ENCODE results near the gene CCDC50. TPM values are rescaled to one million over a fixed set of nuclear protein-coding genes. Genes with fewer than 3 reads are reported as not detected.

CCDC50 gene
- total and polyA plus RNA-seq, 12 donors = 18.3 to 92.1 (median 61.8) TPM

- no peak overlapping the region for H3K27ac ChIP-seq
- no peak overlapping the region for H3K4me3 ChIP-seq
- intact Hi-C loops (cut with DNase I) = no loop called here
- peaks cover 6% of the 10 kb centered on the region in 2 donors for H3K4me1 ChIP-seq (replicated peaks in 1 of 2)
- 92 to 100% (median 95%) methylated on average over 1 of the region's 1 CpG for WGBS, 4 donors
- DNase-seq = no peak
- H3K36me3 ChIP-seq (replicated peaks in 1 of 2) = no peaks in the 10 kb centered on the region
- no peaks in the 10 kb centered on the region for H3K9me3 ChIP-seq (replicated peaks in 1 of 3)
- H3K27me3 ChIP-seq = no peaks in the 10 kb centered on the region
- TF ChIP-seq CTCF (IDR thresholded peaks at IDR 0.05) (no peak), POLR2A (IDR thresholded peaks at IDR 0.05) (no peak)
Observed at GRCh38 chr3:191352014-191352413, 22.8 kb downstream of the CCDC50 start.

- no peaks in the 10 kb centered on the region for H3K27me3 ChIP-seq
- TF ChIP-seq CTCF (IDR thresholded peaks at IDR 0.05) (no peak), POLR2A (IDR thresholded peaks at IDR 0.05) (no peak)
- H3K4me3 ChIP-seq = no peak overlapping the region
- DNase-seq = no peak
- no peak overlapping the region for H3K27ac ChIP-seq
- peaks cover 6% of the 10 kb centered on the region in 2 donors for H3K4me1 ChIP-seq (replicated peaks in 1 of 2)
- intact Hi-C loops (cut with DNase I) = no loop called here
- no peaks in the 10 kb centered on the region for H3K36me3 ChIP-seq (replicated peaks in 1 of 2)
- no peaks in the 10 kb centered on the region for H3K9me3 ChIP-seq (replicated peaks in 1 of 3)
- WGBS, 4 donors = 83 to 89% (median 86%) methylated on average over 7 of the region's 7 CpGs
Observed at GRCh38 chr3:191353022-191353777, 24.0 kb downstream of the CCDC50 start.

GRCh38 chr3:191355406-191355805 is 26.2 kb downstream of the CCDC50 start:
- H3K4me1 ChIP-seq (replicated peaks in 1 of 2) = peaks cover 6% of the 10 kb centered on the region in 2 donors

More at GRCh38 chr3:191355406-191355805, 26.2 kb downstream of the CCDC50 start:
- Histone ChIP-seq H3K4me3 (no peak overlapping the region), H3K27me3 (no peaks in the 10 kb centered on the region), H3K27ac (no peak overlapping the region), H3K36me3 (replicated peaks in 1 of 2) (no peaks in the 10 kb centered on the region), H3K9me3 (replicated peaks in 1 of 3) (no peaks in the 10 kb centered on the region)
- DNase-seq = no peak
- no peak for TF ChIP-seq CTCF (IDR thresholded peaks at IDR 0.05)
- no peak for TF ChIP-seq POLR2A (IDR thresholded peaks at IDR 0.05)
- intact Hi-C loops (cut with DNase I) = no loop called here
- 91 to 97% (median 92%) methylated on average over 4 of the region's 4 CpGs for WGBS, 4 donors

All from adrenal gland (tissue), 12 donors.